HG03460 (cell line): ENCODE measurements around the gene CCDC6.
"Not testable (repeated sequence)": the region's sequence is repeated elsewhere in the genome, so short reads cannot be mapped to it uniquely, and the experiment has no call there.

Source experiments
- ATAC-seq: cut with Tn5 transposase; IDR thresholded peaks from one replicate; pipeline ENCODE4 v1.9.1; 2021; ENCODE audit not compliant: unreplicated experiment

The CCDC6 gene

GRCh38 chr10:59881640-59882039 is 24.7 kb downstream of the CCDC6 start:
- no peak for ATAC-seq

GRCh38 chr10:59880971-59881510 is 25.3 kb downstream of the CCDC6 start:
- peak; percentile 66 for ATAC-seq

DNA sequence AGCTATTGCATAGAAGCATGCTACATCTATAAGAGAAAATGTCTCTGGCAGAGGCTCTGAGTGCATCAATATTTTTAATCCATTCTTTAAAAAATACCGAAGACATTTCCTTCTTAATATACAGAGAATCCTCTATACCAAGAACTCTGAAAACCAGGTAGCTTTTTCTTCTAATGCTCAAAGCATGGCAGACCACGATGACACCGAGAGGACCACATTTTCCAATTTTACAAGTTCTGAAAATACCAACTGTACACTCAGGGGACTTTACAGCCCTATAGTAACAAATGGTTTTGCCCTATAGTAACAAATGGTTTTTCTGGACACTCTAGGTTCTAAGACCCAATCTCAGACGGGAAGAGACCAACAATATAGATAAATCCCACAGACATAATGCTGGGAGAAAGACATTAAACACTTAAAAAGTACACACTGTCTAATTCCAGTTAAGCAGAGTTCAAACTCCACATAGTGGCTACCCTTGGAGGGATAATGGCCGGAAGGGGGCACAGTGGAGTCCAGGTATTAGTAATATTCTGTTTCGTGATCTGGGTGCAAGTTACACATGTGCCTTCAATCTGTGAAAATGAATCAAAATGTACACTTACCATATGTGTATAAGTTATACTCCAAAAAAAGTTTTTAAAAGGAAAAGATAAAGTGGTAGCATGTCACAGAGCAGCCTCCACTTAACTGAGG is 26.2 kb downstream of the CCDC6 start:
- ATAC-seq: no peak

DNA sequence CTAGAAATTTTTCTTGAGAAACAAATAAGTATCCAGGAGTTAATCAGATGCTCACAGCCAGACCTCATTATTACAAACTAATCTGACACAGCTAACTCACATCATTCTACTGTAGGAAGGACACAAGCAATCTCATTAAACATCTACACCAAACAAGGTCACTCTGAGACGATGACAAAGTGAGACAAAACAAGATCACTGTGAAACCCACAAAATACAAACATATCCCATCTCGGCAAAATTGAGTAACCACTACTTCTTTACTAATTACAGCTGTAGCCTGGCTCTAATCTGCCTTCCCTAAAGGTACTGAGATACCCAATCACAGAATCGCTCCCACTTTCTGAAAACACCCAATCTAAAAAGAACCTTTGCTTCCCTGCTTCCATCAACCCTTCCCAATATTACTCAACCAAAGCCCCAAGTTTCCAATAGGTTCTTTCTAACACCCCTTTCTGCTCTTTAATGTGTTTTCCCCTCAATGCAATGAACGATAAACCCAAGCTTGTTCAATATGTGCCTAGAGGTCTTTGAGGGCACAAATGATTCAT is 26.9 kb downstream of the CCDC6 start:
- ATAC-seq: peak; percentile 36

GRCh38 chr10:59878915-59879314 is 27.4 kb downstream of the CCDC6 start:
- ATAC-seq: no peak

GRCh38 chr10:59878289-59878688 is 28.1 kb downstream of the CCDC6 start:
- ATAC-seq: no peak

DNA sequence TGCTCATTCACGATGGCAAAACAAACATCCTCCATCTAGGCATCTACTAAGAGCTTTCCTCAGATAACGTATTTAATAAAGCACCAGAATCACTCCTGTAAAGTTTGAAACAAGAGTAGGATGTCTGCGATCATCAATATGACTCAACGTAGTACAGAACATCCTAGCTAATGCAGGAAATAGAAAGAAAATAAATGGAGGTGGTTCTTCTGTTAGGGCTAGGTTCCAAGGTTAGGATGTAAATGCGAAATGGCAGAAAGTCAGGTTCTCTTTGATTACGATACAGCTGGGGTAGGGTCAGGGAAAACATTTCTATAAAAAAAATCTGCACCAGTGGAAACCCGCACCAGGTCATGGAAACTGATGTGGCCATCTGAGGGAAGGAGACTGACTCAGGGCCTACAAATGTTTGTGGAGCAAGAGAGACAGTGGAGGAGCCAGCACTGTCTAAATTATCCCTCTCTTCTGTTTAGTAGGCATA is 29.1 kb downstream of the CCDC6 start:
- no peak for ATAC-seq

GRCh38 chr10:59876695-59877094 is 29.7 kb downstream of the CCDC6 start:
- ATAC-seq: no peak

DNA sequence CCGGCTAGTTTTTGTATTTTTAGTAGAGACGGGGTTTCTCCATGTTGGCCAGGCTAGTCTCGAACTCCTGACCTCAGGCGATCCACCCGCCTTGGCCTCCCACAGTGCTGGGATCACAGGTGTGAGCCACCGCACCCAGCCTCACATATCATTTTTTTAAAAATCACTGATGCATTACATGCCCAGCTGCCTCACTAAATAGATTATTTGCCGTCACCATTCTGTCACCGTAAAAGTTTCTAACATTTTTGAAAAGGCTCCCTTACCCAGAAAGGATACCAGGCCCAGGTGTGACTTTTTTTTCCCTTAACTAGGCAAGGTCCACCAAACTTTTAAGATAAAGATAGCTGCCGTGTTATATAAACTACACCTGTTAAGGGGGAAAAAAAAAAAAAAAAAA is 30.1 kb downstream of the CCDC6 start:
- ATAC-seq: not testable (repeated sequence)

DNA sequence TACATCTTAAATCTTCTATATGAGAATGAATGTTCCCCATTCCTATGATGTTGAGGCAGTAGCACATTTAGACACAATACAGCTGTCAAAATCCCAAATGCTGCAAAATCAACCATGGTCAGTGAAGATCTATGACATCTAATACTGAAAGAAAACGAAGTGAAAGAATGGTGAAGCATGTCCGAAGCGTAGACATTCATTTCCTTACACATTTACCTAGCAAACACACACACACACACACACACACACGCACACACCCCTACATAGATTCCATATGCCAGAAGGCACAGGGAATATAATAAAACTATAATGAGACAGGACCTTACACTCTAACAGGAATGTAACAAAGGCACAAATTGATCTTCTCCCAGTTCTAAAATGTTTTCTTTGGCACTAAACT is 32.5 kb downstream of the CCDC6 start:
- ATAC-seq: peak; percentile 59

DNA sequence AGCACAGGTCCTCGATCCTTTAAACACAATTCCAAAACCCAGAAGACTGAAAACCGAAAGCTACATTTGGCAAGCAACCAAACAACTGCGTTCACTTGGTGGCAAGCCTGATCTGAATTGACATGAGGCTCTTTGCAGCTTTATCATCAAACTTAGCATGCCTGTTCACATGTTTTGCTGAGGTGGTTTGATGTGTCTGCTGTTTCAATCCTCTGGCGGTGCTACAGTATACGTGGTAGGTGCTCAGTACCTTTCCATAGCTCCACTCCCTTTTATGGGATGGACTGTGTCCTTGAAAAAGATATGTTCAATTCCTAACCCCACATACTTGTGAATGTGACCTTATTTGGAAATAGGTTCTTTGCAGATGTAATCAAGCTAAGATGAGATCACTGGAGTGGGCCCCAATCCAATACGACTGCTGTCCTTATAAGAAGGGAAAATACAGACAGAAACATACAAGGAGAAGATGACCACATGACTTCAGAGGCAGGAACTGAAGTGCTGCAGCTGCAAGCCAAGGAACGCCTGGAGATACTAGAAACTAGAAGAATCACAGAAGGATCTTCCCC is 33.4 kb downstream of the CCDC6 start:
- no peak for ATAC-seq

DNA sequence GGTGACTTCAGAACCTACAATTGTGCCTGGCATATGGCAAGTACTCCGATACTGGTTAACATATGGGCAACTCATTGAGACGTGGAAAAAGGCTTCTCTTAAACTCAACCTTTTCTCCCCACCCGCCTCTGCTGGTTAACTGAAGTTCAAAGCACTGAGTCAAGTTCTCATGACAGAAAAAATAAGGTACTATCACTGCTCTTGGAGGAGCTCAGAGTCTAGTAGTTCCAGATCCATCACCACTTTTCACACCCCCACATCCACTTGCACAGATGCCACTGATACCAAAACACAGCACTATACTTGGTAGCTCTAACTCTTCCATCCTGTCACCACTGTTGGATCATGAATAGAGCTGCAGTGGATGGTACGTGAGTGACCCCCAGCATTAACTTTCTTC is 36.2 kb downstream of the CCDC6 start:
- no peak for ATAC-seq

- no peak for ATAC-seq
Measured at GRCh38 chr10:59869594-59869940, 36.8 kb downstream of the CCDC6 start.

- no peak for ATAC-seq
Measured at GRCh38 chr10:59868696-59869593, 37.4 kb downstream of the CCDC6 start.

DNA sequence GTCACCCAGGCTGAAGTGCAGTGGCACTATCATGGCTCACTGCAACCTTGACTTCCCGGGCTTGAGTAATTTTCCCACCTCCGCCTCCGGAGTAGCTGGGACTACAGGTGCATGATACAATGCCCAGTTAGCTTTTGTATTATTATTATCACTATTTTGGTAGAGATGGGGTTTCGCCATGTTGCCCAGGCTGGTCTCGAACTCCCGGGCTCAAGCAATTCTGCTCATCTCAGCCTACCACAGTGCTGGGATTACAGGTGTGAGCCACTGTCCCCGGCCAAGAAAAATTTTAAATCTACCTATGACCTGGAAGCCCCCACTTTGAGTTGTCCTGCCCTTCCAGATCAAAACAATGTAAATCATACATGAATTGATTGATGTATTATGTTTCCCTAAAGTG is 38.8 kb downstream of the CCDC6 start:
- ATAC-seq: no peak

- ATAC-seq: peak; percentile 79
Measured at GRCh38 chr10:59865101-59865500, 41.3 kb downstream of the CCDC6 start.

DNA sequence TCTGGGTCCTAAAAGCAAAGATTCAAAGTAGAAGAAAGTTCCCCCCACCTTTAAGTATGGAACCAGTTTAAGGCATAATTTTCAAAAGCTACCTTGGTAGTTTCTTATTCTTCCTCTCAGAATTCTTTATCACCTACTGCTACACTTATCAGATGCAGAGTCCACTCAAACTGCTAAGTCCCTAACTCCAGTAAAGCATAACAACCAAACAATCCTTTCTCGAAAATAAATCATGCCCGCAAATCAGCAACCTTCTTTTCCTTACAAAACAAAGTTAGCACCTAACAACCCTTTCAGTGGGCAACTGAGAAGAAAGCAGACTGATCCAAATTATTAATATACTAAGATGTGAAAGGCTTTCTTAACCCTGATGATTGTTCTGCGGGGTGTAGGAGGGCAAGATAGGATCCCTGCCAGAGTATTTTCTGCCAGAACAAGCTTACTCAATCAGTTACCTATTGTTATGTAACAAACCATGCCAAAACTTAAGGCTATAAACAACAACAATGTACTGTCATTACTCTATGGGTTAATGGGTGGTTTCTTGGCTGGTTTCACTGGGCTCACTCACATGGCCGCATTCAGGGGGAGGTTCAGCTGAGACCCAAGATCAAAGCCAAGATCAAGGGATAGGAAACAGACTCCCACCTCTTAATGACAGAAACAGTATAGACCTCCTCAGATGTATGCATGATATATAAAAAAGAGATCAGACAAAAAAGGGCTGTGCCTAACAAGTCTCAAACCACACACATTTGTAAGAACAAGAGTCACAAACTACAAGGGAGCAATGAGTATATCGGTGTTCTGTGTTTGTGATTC is 42.0 kb downstream of the CCDC6 start:
- no peak for ATAC-seq

DNA sequence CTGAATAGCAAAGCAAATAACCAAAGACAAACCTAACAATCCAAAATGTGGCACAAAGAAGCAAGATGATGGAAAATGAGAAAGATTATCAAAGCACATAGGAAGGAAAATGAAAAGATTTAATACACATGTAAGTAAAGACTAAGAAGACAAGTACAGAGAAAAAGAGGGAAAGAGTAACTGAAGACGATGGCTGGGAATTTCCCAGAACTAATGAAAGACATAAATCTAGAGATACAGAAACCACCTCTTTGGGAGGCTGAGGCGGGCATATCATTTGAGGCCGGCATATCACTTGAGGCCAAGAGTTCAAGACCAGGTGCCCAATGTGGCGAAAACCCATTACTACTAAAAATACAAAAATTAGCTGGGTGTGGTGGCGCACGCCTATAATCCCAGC is 46.8 kb downstream of the CCDC6 start:
- ATAC-seq: no peak

DNA sequence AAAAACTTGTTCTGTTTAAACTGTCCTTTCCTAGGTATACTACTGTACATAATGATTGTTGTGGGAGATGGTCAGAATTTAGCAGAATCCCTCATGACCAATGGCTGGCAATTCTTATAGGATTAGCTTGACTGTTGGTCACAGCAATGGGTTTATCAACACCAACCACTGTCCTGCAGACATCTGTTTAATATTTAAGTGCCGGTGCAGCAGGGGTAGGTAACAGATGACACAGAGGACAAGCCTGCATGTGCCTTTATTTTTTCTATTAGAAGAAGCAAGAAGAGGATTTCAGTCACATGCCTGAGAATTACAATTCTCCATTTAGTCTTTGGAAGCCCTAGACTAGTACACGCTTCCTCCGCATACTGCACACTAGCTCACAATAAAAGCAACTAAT is 48.4 kb downstream of the CCDC6 start:
- ATAC-seq: no peak

- ATAC-seq: no peak
Measured at GRCh38 chr10:59857049-59857448, 49.3 kb downstream of the CCDC6 start.

DNA sequence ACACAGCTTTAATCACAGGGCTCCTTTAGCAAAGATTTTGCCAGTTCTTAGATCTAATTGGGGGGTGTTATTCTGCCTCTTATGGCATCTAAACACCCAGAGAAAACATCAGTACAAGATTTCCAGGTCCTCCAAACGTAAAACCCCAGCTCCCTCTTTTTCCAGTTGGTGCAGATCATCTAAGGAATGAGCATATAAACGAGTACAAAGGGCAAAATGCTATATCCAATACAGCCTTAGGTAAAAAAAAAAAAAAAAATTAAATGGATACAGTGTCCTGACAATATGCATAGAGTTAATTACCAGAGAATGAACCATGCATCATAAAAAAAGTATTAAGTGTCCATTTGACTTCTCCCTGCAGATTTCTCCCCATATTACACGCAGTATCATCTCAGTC is 50.3 kb downstream of the CCDC6 start:
- no peak for ATAC-seq
